ENCODE results near the gene ATP1B1.

DNA sequence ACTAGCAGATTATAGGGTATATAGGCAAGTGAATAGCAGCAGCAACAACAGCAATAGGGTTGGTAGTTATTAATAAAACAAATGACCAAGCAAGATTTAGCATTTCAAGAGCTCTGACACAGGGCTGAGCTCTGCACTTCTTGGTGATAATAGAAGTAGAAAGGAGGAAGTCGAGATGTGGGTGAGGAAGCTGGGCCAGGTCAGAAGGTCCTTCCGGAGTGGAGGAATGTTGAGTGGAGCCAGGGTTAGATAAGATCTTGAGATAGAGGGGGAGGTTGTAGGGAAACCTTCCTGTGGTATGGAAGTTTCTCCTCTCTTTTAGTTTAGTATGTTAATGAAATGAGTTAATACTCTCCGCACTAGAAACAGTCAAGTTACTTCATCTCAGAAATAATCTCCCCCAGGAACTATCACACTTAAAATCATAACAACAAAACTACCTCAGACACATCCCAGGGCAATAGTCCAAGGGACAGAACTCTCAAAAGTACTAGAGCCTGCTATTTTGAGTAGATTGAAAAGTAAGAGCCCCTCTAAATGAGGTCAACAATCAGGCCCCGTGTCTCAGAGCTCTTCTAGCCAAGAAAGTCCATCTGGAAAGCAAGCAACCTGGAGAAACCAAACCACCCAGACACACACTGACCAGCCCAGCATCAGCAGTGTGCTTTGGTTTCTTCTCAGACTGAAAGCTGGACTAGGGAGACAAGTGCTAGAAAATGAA lies 45.4 kb upstream of the ATP1B1 start:
- TF ChIP-seq, protein P1, sequence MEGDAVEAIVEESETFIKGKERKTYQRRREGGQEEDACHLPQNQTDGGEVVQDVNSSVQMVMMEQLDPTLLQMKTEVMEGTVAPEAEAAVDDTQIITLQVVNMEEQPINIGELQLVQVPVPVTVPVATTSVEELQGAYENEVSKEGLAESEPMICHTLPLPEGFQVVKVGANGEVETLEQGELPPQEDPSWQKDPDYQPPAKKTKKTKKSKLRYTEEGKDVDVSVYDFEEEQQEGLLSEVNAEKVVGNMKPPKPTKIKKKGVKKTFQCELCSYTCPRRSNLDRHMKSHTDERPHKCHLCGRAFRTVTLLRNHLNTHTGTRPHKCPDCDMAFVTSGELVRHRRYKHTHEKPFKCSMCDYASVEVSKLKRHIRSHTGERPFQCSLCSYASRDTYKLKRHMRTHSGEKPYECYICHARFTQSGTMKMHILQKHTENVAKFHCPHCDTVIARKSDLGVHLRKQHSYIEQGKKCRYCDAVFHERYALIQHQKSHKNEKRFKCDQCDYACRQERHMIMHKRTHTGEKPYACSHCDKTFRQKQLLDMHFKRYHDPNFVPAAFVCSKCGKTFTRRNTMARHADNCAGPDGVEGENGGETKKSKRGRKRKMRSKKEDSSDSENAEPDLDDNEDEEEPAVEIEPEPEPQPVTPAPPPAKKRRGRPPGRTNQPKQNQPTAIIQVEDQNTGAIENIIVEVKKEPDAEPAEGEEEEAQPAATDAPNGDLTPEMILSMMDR (IDR thresholded peaks at IDR 0.05): no peak
- TF ChIP-seq POLR2A (IDR thresholded peaks at IDR 0.05): no peak
